Measurements from ENCODE around the gene TAF4.

Gene TAF4

GRCh38 chr20:62019144-62019805 lies 46.4 kb downstream of the TAF4 start:
- DNase-seq, result no peak

GRCh38 chr20:62018437-62019143 lies 47.1 kb downstream of the TAF4 start:
- no peak for DNase-seq

- DNase-seq, result no peak
Observed at GRCh38 chr20:62015540-62016288, 50.0 kb downstream of the TAF4 start.

- no peak for DNase-seq
Observed at GRCh38 chr20:62014889-62015537, 50.7 kb downstream of the TAF4 start.

- no peak for DNase-seq
Observed at GRCh38 chr20:62014488-62014775, 51.2 kb downstream of the TAF4 start.

GRCh38 chr20:62012631-62013030 lies 53.0 kb downstream of the TAF4 start:
- no peak for DNase-seq

- DNase-seq, result no peak
Observed at GRCh38 chr20:62011938-62012534, 53.6 kb downstream of the TAF4 start.

- DNase-seq, result no peak
Observed at GRCh38 chr20:62011403-62011790, 54.3 kb downstream of the TAF4 start.

- DNase-seq, result peak; percentile 46
Observed at GRCh38 chr20:62010551-62011402, 54.9 kb downstream of the TAF4 start.

GRCh38 chr20:62009869-62010445 lies 55.7 kb downstream of the TAF4 start:
- no peak for DNase-seq

- no peak for DNase-seq
Observed at GRCh38 chr20:62009322-62009721, 56.4 kb downstream of the TAF4 start.

GRCh38 chr20:62008643-62009183 lies 57.0 kb downstream of the TAF4 start:
- DNase-seq, result no peak

- no peak for DNase-seq
Observed at GRCh38 chr20:62007127-62007647, 58.5 kb downstream of the TAF4 start.

GRCh38 chr20:62006482-62006881 lies 59.2 kb downstream of the TAF4 start:
- no peak for DNase-seq

GRCh38 chr20:62004614-62005013 lies 61.1 kb downstream of the TAF4 start:
- no peak for DNase-seq

GRCh38 chr20:62003567-62004405 lies 61.9 kb downstream of the TAF4 start:
- DNase-seq, result no peak

- no peak for DNase-seq
Observed at GRCh38 chr20:62002882-62003480, 62.7 kb downstream of the TAF4 start.

GRCh38 chr20:62001178-62001715 lies 64.4 kb downstream of the TAF4 start:
- no peak for DNase-seq

- no peak for DNase-seq
Observed at GRCh38 chr20:61998343-61999121, 67.1 kb downstream of the TAF4 start.
